Left hindlimb (tissue), 1 donor: ENCODE results near the gene ACBD5.
"Not testable (repeated sequence)": the region's sequence is repeated elsewhere in the genome, so short reads cannot be mapped to it uniquely, and the experiment has no call there.

Experiments used
- DNase-seq: peaks from one replicate; pipeline ENCODE4 v3.0.0-alpha.2; 2018

The ACBD5 gene

DNA sequence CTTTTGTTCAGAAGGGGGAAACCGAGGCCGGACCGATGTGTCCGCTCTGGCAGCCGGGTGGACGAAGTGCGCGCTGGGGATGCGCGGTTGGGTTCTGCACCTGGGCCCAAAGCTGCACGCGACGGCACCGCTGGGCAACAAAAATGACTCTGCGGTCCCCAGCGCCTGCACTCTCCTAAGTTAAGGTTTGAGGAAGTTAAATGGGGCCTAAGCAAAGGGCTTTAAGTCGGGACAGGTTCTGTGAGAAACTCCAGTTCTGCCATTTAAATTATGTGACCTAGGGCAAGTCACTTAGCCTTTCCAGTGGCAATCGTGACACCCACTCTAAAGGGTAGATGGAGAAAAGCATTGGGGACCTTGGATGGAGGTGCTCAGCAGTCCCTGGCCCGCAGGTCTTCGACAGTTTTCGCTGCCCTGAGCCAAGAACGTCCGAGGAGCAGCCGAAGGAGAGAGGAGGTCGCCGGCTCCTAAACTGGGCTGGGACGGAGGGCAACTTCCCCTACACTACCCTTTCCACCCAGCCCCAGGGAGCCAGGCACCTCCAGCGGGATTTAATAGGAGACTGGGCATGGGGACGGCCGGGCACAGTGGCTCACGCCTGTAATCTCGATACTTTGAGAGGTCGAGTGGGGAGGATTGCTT is 534 bp upstream of the ACBD5 start:
- peak; percentile 41 for DNase-seq

DNA sequence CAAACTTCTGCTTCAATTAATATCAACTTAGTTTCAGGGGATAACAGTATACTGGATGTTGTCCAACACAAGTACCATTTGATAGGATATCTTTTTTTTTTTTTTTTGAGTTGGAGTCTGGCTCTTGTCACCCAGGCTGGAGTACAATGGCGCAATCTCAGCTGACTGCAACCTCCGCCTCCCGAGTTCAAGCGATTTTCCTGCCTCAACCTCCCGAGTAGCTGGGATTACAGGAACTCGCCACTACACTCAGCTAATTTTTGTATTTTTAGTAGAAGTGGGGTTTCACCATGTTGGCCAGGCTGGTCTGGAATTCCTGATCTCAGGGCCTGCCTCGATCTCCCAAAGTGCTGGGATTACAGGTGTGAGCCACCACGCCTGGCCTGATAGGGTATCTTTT is 3.1 kb downstream of the ACBD5 start:
- not testable (repeated sequence) for DNase-seq

DNA sequence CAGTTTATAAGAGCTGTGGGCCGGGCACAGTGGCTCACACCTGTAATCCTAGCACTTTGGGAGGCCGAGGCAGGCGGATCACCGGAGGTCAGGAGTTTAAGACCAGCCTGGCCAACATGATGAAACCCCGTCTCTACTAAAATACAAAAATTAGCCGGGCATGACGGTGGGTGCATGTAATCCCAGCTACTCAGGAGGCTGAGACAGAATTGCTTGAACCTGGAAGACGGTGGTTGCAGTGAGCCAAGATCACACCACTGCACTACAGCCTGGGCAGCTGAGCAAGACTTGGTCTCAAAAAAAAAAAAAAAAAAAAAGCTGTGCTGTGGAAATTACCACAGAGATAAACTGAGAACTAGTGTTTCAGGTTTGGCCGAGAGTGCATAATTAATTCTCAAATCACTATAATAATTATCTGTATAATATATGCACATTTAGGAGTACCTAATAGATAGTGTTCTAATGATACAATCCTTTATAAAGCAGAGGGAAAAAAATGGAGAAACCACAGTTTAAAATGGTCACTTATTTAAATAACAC is 3.9 kb downstream of the ACBD5 start:
- DNase-seq = not testable (repeated sequence)

DNA sequence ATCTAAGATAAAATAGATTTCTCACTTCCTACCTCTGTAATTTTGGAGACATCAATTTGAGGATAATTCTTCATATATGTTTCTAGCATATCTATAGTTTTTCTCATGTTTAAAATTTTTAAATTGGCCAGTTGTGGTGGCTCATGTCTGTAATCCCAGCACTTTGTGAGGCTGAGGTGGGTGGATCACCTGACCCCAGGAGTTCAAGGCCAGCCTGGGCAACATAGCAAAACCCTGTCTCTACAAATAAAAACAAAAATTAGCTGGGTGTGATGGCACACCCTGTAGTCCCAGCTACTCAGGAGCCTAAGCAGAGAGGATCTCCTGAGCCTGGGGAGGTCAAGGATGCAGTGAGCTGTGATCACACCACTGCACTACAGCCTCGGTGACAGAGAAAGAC is 4.9 kb downstream of the ACBD5 start:
- DNase-seq = no peak

DNA sequence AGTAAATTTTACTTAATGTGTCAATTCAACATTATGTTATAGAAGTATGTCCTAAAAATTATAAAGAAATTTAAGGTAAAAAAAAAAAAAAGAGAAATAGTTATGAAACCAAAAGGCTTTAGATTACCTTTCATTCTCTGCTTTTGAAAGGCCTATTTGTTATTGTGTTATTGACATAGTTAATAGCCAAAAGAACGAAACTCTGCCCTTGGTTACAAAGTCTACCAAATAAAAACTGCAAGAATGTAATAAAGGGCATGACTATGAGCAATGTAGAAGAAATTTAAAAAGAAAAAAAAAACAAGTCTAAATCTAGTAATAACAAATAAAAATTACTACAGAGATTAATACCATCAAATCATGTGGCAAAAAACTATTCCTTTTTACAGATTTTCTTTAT is 10.6 kb downstream of the ACBD5 start:
- DNase-seq = no peak

DNA sequence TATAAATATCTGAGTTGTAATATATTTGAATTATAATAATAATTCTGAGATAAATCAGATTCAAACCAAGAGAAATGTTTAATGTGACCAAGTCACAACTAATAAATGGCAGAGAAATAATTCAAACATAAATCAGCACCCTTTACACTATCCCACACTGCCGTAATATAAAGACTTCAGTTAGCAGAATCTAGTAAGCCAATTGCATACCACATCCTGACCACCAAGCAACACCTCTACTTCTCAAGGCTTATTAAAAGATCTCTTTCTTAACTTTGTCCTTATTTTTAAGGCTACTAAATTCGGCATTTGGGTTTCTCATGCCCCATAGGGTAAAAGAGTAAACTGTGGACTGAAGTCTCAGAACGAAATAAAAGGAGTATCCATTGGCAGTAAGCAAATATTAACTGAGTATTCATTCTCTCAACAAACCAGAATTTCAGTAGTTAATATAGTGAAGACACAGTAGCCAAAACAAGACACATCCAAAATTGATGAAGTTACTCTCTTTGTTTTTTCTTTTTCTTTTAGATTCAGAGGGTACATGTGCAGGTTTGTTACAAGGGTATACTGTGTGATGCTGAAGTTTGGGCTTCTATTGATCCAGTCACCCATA is 14.8 kb downstream of the ACBD5 start:
- DNase-seq = no peak

DNA sequence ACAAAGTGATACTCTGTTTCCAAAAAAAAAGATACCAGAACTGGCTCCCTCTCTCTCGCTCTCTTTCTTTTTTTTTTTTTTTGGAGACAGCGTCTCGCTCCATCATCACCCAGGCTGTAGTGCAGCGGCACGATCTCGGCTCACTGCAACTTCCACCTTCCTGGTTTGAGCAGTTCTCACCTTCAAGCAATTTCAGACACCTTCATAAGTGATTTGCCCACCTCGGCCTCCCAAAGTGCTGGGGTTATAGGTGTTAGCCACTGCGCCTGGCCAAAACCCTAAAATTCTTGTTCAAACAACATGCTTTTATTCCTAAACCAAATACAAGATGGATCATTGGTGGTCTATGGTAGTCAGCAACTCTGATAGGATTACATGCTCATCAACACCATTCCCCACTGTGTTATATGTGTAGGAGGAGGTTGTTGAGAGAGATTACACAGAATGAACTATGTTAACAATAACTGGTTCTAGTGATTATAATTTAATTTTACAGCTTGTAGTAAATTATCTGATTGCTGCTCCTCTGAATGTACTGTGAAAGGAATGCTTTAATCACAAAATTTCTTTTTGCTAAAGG is 15.5 kb downstream of the ACBD5 start:
- DNase-seq = no peak

DNA sequence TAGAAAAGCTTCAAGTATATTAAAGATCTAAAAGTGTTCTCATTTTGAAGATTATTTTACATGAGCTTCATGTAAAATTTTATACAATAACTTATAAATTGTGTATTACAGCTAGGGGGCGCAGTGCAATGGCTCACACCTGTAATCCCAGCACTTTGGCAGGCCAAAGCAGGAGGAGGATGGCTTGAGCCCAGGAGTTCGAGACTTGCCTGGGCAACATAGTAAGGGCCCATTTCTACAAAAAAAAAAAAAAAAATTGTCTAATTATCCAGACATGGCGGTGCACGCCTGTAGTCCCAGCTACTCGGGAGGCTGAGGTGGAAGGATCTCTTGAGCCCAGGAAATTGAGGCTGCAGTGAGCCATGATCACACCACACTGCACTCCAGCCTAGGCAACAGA is 16.6 kb downstream of the ACBD5 start:
- DNase-seq = no peak

DNA sequence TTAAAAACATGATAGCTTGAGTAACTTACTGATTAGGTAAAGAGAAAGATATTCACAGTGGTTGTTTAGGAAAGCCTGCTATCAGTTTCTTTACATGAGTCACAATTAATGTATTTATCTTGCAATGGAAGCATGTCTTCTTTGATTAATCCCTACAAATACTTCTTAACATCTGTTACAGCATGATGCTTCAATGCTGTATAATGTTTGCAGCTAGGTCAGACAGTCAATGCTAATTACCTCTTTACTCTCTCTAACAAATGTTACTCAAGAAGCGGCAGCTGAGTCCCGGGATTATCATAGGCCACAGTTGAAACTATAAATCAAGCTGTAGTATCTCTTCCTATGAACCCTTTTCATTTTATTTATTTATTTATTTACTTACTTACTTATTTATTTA is 33.2 kb downstream of the ACBD5 start:
- DNase-seq = no peak

DNA sequence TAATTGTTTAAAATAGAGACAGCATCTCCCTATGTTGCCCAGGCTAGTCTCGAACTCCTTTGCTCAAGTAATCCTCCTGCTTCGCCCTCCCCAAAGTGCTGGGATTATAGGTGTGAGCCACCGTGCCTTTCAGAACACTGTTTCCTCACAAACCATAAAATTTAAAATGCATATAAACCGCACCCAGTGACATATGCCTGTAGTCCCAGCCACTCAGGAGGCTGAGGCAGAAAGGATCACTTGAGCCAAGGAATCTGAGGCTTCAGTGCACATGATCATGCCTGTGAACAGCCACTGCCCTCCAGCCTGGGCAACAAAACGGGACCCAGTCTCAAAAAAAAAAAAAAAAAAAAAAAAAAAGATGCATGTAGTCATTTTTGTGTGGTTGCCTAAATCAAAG is 36.8 kb downstream of the ACBD5 start:
- no peak for DNase-seq

DNA sequence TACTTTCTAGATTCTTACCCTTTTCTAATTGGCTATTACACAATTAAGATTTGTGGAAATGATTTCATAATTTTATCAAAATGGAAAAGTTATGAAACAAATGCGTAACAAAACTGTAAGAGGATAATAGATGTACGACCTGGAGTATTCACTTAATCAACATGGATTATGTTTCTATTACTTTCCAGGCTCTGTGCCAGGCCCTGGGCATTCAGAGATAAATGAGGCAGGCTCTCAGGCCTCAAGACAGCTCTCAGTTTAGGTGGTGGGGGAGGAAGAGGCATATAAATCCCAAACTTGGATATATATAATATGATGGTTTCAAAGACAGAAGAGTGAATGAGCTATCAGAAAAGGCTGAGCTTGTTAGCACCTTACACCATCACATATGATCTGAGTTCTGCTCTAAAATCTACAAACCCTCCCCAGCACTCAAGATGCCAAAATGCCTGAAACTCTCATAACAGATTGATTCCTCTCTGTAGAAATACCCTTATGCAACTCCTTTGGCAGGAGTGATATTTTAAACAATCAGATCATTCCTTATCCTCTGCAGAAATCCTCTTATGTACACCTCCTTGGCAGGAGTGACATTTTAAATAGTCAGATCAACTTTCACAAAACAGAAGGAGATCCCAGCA is 42.5 kb downstream of the ACBD5 start:
- DNase-seq = no peak

DNA sequence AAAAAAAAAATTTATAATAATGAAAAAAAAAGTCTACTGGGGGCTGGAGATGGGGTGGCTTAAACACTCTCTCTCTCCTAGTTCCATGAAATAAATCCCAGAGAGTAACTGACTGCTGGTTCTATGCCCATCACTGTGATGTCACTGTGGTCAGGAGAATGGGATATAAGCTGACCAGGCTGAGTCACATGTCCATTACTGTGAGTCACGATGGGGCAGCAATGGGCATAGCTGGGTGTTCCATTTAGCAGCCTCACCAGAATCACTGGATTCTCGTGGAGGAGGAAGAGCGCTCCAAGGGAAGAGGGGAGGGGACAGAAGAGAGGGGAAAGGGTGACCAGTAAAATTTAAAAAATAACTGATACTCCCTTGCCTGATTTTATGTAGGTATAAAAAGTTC is 48.3 kb downstream of the ACBD5 start:
- peak; percentile 34 for DNase-seq

DNA sequence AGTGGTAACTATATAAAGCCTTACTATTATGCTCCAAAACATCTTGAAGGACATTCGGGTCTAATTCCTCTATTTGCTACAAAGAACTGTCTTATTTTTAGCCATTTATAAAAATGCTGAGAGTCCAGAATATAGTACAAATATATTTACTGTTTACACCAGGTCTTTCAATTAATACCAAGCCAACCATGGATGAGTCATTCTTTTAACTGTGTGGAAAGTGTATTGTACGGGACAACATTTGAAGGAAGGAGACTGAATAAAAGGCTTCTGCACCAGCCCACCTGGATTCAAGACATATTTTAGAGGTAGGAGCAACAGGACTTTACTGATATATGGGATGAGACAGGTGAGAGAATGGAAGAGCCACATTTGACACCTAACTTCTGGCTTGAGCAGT is 50.1 kb downstream of the ACBD5 start:
- no peak for DNase-seq

DNA sequence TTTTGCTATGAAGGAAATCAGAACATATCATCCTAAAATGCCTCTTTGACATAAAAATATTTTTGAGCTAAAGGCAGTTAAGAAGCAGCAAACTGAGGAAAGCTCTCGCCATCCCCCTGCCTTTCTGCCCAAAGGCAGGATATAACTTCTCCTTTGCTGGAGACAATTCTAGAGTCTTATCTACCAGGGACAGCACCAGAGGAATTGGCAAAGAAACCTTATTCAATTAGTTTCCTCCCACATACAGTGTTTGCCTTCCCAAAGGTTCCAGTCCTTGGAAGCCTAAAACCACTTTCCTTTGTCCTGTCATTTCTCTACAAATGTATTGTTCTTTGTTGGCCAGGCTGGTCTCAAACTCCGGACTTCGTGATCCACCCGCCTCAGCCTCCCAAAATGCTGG is 51.7 kb downstream of the ACBD5 start:
- no peak for DNase-seq

DNA sequence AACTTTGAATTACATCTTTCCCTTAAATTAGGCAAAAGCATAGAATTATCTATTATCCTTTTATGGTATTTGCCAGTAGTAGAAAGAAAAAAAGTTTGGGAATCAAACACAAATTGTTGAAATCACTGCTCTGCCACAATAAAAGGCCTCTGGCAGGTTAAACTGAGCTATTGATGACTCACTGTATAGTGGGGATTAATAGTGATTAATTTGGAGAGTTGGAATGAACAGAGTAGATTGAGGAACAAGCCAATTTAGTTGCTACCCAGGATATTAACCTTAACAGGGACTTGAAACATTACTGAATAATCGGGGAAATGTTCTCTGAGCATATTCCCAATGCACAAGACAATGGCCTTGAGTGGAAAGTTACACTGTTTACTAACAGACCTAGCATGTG is 52.3 kb downstream of the ACBD5 start:
- no peak for DNase-seq

DNA sequence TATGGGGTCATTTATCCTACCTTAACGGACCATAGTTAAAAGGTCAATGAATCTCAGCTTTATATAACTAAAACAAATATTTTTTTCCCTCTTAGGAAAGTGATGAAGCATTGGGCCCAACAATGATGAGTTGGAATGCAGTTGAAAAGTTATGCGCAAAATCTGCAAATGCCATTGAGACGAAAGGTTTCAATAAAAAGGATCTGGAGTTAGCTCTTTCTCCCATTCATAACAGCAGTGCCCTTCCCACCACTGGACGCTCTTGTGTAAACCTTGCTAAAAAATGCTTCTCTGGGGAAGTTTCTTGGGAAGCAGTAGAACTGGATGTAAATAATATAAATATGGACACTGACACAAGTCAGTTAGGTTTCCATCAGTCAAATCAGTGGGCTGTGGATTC is 70.7 kb downstream of the ACBD5 start:
- DNase-seq = no peak

DNA sequence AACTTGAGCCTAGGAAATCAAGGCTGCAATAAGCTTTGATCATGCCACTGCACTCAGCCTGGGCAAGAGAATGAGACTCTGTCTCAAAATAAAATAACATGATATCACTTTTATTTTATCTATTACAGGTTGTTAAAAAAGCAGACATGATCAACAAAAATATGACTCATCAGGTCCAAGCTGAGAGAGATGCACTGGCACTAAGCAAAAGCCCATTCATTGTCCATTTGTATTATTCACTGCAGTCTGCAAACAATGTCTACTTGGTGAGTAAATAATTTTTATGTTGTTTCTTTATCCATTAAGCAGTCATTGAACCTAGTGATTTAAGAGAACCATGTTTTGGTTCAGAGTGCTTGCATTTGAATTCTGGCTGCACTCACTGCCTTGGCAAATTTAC is 82.2 kb downstream of the ACBD5 start:
- no peak for DNase-seq

DNA sequence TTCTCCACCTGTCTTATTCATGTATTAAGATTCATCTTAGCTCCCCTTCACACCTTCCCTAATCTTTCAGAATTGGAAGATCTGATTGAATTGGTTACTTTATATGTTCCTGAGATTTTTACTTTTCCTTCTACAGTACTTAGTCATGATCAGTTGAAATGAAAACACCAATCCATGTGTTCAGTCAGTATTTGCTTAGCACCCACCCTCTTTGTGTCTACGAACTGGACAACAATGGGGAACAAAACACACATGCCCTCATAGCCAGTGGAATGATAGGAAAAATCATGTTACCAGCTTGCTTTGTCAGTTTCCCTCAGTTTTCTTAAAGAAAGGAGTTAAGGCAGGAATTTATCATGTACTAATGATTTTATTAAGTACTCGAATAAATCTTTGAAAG is 83.4 kb downstream of the ACBD5 start:
- DNase-seq = no peak

DNA sequence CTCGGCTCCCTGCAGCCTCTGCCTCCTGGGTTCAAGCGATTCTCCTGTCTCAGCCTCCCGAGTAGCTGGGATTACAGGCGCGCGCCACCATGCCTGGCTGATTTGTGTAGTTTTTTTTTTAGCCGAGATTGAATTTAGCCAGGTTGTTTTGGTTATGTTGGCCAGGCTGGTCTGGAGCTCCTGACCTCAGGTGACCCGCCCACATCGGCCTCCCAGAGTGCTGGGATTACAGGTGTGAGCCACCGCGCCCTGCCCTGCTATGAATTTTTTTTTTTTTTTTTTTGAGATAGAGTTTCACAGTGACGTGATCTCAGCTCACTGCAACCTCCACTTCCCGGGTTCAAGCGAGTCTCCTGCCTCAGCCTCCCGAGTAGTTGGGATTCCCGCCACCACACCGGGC is 84.0 kb downstream of the ACBD5 start:
- DNase-seq = not testable (repeated sequence)

DNA sequence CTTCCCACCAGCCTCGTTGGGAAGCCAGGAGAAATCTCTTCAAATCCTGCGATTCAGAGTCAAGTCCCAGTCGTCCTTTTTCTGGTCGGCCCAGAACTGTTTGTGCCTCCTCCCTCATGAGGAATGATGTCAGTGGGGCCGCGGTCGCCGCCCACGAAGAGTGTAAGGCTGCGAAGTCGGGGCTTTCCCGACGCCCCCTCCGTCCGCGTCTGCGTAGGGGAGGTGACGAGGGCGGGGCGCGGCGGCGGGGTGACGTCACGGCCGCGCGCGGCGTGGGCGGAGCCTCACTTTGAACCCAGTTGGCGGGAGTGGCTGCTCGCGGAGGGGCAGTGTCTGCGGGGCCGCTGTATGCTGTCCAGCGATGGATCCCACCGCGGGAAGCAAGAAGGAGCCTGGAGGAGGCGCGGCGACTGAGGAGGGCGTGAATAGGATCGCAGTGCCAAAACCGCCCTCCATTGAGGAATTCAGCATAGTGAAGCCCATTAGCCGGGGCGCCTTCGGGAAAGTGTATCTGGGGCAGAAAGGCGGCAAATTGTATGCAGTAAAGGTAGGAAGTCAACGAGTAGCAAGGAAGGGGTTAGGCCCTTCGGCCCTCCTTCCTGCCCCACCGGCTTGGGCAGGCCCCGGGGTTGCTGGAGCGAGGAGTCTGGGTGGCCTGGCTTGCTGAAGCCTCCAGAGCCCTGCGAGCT is 85.4 kb downstream of the ACBD5 start, which contains the start of gene MASTL:
Gene MASTL, plus strand, starts transcription at position 287 of the 689 bp plus-strand sequence. Its CDS starts 75 bp downstream, at position 362.
- peak; percentile 95 for DNase-seq

DNA sequence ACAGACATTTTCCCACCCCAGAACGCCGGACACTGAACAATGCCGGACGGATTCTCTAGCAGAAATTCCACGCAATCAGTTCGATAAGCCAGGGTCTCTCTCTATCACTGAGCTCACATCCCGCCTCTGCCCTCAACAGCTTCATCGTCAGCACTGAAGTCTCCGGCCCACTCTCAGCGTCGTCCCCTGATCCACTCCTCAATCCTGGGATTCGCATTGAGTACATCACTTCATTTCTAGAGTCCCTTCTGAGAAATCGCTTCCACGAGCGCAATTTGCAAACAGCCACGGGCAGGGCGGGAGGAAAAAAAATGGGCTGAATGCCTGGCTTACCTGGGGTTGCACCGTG is 86.8 kb downstream of the ACBD5 start:
- no peak for DNase-seq

DNA sequence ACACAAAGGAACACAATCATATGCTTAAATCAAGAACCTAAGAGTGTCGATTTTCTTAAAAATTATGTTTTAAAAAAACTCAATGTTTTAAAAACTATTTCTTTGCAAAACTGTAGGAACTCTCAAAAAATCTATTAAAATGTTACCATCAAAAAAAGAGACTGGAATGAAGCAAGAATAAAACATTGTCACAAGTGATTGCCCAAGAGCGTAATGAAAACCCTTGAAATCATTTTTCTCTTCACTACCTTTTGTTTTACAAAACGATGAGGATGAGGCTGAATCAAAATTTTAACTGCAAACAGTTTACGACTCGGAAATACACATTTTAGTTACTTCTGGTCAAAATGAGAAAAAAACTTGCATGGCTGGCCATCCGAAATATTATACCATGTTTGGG is 87.3 kb downstream of the ACBD5 start:
- DNase-seq = no peak

DNA sequence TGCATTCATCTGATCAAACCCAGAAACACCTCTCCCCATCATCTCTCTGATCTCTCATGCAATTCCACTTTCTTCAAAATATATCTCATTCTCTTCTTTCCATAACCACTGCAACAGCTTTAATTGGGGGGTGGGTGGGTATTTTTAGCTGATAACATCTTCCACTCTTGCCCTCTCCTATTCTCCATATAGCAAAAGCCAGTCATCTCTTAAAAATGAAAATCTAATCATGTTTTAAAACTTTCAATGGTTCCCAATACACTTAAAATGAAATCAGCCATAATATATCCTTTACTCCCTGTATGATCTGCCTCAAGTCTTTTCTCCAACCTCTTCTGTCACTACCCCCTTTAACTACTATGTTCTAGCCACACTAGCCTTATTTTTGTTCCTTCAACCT is 87.9 kb downstream of the ACBD5 start:
- DNase-seq = no peak
